B cell (primary cell): ENCODE measurements around the gene HMGN4. TPM values are rescaled to one million over a fixed set of nuclear protein-coding genes. Genes with fewer than 3 reads are reported as not detected.
A peak's percentile ranks its signal among the peaks of the same experiment; 100 is the strongest.

Experiments
- ATAC-seq: fragments of 200-7000 bp; cut with Tn5 transposase; one replicate; pipeline ENCODE4 v1.10.0; 2021; ENCODE audit warnings: low read depth, mild to moderate bottlenecking, moderate number of reproducible peaks, moderate library complexity
- CTCF ChIA-PET: fragments of 350-600 bp; sonication (Branson Sonifier 250); formaldehyde crosslinking; loops from one replicate; lab custom pipeline; 2021; ENCODE audit warnings: antibody characterized with exemption, inconsistent platforms; lab: Charles Lee
- POLR2A ChIA-PET: fragments of 350-600 bp; sonication (Branson Sonifier 250); formaldehyde crosslinking; loops from one replicate; lab custom pipeline; 2021; ENCODE audit warnings: antibody characterized with exemption; lab: Charles Lee
- DNase-seq: peaks from one replicate; pipeline ENCODE4 v3.0.0; 2013
- H2AFZ ChIP-seq: 2 replicates; pipeline ENCODE4 v1.6.1; 2012; ENCODE audit warnings: mild to moderate bottlenecking, low read depth, low read length; ENCODE audit not compliant: insufficient read depth, poor library complexity, severe bottlenecking
- H3K27ac ChIP-seq, 2 donors: 1 replicate in 1 of 2; 2 replicates in 1 of 2; pipeline ENCODE4 v1.5.1; 2012 to 2013; ENCODE audit warnings: low read length in 2 of 2, mild to moderate bottlenecking in 2 of 2, moderate library complexity in 1 of 2
- H3K27me3 ChIP-seq, 4 experiments: fragments of 200-600 bp in 1 of 4; sonication (generic) in 1 of 4; replicated peaks in 1 of 4; 1 replicate in 2 of 4; 2 replicates in 2 of 4; pipeline versions ENCODE4 v1.6.1 to v1.7.0; 2013 to 2016; ENCODE audit warnings: low read length in 3 of 4, mild to moderate bottlenecking in 2 of 4, mixed read lengths in 1 of 4, moderate library complexity in 1 of 4; ENCODE audit not compliant: insufficient read depth in 4 of 4, control insufficient read depth in 3 of 4; ENCODE audit errors: control extremely low read depth in 1 of 4
- H3K36me3 ChIP-seq, 2 experiments: replicated peaks in 1 of 2; 1 replicate in 1 of 2; 2 replicates in 1 of 2; pipeline versions ENCODE4 v1.6.1 to v1.7.1; 2013; ENCODE audit warnings: low read length in 1 of 2; ENCODE audit not compliant: insufficient read depth in 2 of 2, control insufficient read depth in 1 of 2; ENCODE audit errors: control extremely low read depth in 1 of 2, extremely low read depth in 1 of 2
- H3K4me1 ChIP-seq, 2 donors: fragments of 200-600 bp in 1 of 2; sonication (generic) in 1 of 2; 1 replicate in 1 of 2; 2 replicates in 1 of 2; pipeline versions ENCODE4 v1.5.1 to v1.6.1; 2013 to 2017; ENCODE audit warnings: low read length in 2 of 2; ENCODE audit not compliant: control insufficient read depth in 2 of 2, insufficient read depth in 2 of 2
- H3K4me2 ChIP-seq: replicated peaks from 2 replicates; pipeline ENCODE3; 2012; ENCODE audit warnings: mild to moderate bottlenecking, low read depth, low read length; ENCODE audit not compliant: poor library complexity, severe bottlenecking
- H3K4me3 ChIP-seq, 5 experiments: fragments of 200-600 bp in 1 of 5; sonication (generic) in 1 of 5; 1 replicate in 3 of 5; 2 replicates in 2 of 5; pipeline versions ENCODE4 v1.5.1 to v1.7.0; 2011 to 2016; ENCODE audit warnings: low read length in 4 of 5, mild to moderate bottlenecking in 4 of 5, low read depth in 2 of 5, control low read depth in 1 of 5, moderate library complexity in 1 of 5; ENCODE audit not compliant: insufficient read depth in 1 of 5; ENCODE audit errors: control extremely low read depth in 1 of 5, extremely low read depth in 1 of 5
- H3K79me2 ChIP-seq: fragments of 200-600 bp; sonication (generic); one replicate; pipeline ENCODE4 v1.6.0; 2016; ENCODE audit warnings: low read length; ENCODE audit not compliant: control insufficient read depth, insufficient read depth
- H3K9ac ChIP-seq: fragments of 200-600 bp; sonication (generic); 2 replicates; pipeline ENCODE4 v1.6.1; 2017; ENCODE audit warnings: mild to moderate bottlenecking, low read length, moderate library complexity
- H3K9me3 ChIP-seq, 3 donors: one replicate each; pipeline versions ENCODE4 v1.6.1 to v1.7.1; 2013; ENCODE audit warnings: low read length in 2 of 3; ENCODE audit not compliant: control insufficient read depth in 2 of 3, insufficient read depth in 1 of 3; ENCODE audit errors: control extremely low read depth in 1 of 3
- H4K20me1 ChIP-seq: 2 replicates; pipeline ENCODE4 v1.6.0; 2012; ENCODE audit warnings: mild to moderate bottlenecking, low read length; ENCODE audit not compliant: insufficient read depth, control insufficient read depth, poor library complexity, severe bottlenecking
- H3K27ac Mint-ChIP-seq: one replicate; pipeline ENCODE4 v1.8.0; 2021; ENCODE audit warnings: mixed read lengths
- H3K27me3 Mint-ChIP-seq: one replicate; pipeline ENCODE4 v1.8.0; 2021; ENCODE audit warnings: mixed read lengths
- H3K4me1 Mint-ChIP-seq: one replicate; pipeline ENCODE4 v1.8.0; 2021; ENCODE audit warnings: mixed read lengths
- H3K4me3 Mint-ChIP-seq: one replicate; pipeline ENCODE4 v1.8.0; 2021; ENCODE audit warnings: mixed read lengths
- H3K9me3 Mint-ChIP-seq: one replicate; pipeline ENCODE4 v1.8.0; 2022; ENCODE audit warnings: mixed read lengths; ENCODE audit not compliant: insufficient read depth
- EZH2 ChIP-seq: IDR thresholded peaks from 2 replicates; pipeline ENCODE4 v1.6.1; 2012; ENCODE audit warnings: borderline replicate concordance, low read depth, mild to moderate bottlenecking, moderate library complexity, low read length; ENCODE audit not compliant: insufficient read depth, poor library complexity, severe bottlenecking
- WGBS: methylation state at CpG from one replicate; pipeline ENCODE4 v1.1.5; 2013; ENCODE audit warnings: missing lambda C conversion rate; ENCODE audit not compliant: insufficient coverage; 5-methylcytosine and 5-hydroxymethylcytosine counted together
- intact Hi-C: fragments of 100-400 bp; cut with micrococcal nuclease; formaldehyde crosslinking; loops from one replicate; pipeline ENCODE4 v1.10.0; 2022
- polyA plus RNA-seq: library from polyadenylated mRNA; depleted of rRNA; stranded (reverse); fragments of >200 nt; gene quantifications from 2 replicates; pipeline ENCODE4 v1.2.3, GENCODE V29; 2012
- total RNA-seq, 2 donors: library from RNA; stranded (reverse); fragments of 120-200 nt in 1 of 2; gene quantifications; 1 replicate in 1 of 2; 2 replicates in 1 of 2; pipeline versions ENCODE4 v1.2.3 to v1.2.4, GENCODE V29; 2013 to 2022
- TF ChIP-seq, protein P1 (sequence below): fragments of 200-600 bp; IDR thresholded peaks from one replicate; pipeline ENCODE4 v1.8.0; 2022; ENCODE audit warnings: antibody characterized with exemption, mild to moderate bottlenecking

Gene HMGN4
- total and polyA plus RNA-seq, 2 donors (not counting 1 experiment from before 2014, with no cell fraction given): 37.7 to 81.1 TPM

GRCh38 chr6:26500102-26500501 lies 38.1 kb upstream of the HMGN4 start, which contains the start of gene BTN1A1:
TSS of gene BTN1A1 (plus strand) at chr6:26500303. CDS start at chr6:26501287, 984 bp downstream.
- Histone ChIP-seq H3K36me3 (no peaks in the 10 kb centered on the region), H3K4me1 (peaks cover 26 to 27% of the 10 kb centered on the region in 2 donors), H3K9ac (no peak within 1 kb of the TSS), H3K79me2 (no peaks in the 10 kb centered on the region), H3K27me3 (peaks cover 0 to 6% (median 0%) of the 10 kb centered on the region in 4 experiments), H3K9me3 (no peaks in the 10 kb centered on the region), H3K27ac (no peak within 1 kb of the TSS), H3K4me2 (peak within 1 kb of the TSS; percentile 79), H3K4me3 (no peak within 1 kb of the TSS), H2AFZ (peak within 1 kb of the TSS; percentile 73), H4K20me1 (no peaks in the 10 kb centered on the region)
- Mint-ChIP-seq H3K4me3 (peak within 1 kb of the TSS; percentile 90), H3K27me3 (no peaks in the 10 kb centered on the region), H3K9me3 (no peaks in the 10 kb centered on the region), H3K27ac (no peak within 1 kb of the TSS), H3K4me1 (peaks cover 27% of the 10 kb centered on the region)
- DNase-seq (no peak), ATAC-seq (no peak)
- intact Hi-C loops: no loop called here
- 44% methylated on average over 2 of the region's 2 CpGs for WGBS
- ChIA-PET CTCF (interaction anchor here (1.1 kb wide), 2 partner anchors 12 to 19 kb away, joined by 3 read pairs; no protein-coding TSS in a partner anchor), POLR2A (interaction anchor here (1.3 kb wide), 1 partner anchor 20 kb away, joined by 3 read pairs; no protein-coding TSS in a partner anchor)
- TF ChIP-seq EZH2: no peak
- TF ChIP-seq, protein P1, sequence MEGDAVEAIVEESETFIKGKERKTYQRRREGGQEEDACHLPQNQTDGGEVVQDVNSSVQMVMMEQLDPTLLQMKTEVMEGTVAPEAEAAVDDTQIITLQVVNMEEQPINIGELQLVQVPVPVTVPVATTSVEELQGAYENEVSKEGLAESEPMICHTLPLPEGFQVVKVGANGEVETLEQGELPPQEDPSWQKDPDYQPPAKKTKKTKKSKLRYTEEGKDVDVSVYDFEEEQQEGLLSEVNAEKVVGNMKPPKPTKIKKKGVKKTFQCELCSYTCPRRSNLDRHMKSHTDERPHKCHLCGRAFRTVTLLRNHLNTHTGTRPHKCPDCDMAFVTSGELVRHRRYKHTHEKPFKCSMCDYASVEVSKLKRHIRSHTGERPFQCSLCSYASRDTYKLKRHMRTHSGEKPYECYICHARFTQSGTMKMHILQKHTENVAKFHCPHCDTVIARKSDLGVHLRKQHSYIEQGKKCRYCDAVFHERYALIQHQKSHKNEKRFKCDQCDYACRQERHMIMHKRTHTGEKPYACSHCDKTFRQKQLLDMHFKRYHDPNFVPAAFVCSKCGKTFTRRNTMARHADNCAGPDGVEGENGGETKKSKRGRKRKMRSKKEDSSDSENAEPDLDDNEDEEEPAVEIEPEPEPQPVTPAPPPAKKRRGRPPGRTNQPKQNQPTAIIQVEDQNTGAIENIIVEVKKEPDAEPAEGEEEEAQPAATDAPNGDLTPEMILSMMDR: no peak

DNA sequence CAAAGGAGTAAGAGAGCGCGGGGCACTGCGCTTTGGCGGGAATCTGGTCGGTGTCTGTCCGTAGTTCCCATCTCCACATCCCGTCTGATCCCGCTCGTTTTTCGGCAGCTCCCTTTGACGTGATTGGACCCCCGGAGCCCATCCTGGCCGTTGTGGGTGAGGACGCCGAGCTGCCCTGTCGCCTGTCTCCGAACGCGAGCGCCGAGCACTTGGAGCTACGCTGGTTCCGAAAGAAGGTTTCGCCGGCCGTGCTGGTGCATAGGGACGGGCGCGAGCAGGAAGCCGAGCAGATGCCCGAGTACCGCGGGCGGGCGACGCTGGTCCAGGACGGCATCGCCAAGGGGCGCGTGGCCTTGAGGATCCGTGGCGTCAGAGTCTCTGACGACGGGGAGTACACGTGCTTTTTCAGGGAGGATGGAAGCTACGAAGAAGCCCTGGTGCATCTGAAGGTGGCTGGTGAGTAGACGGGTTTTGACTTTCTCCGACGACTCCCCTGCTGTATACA lies 36.6 kb upstream of the HMGN4 start:
- peak overlapping the region; percentile 68 for H3K9ac ChIP-seq
- peaks cover 0 to 6% (median 0%) of the 10 kb centered on the region in 4 experiments for H3K27me3 ChIP-seq
- peak overlapping the region; percentile 79 for H3K4me2 ChIP-seq
- ATAC-seq: peak; percentile 66
- peak overlapping the region; percentile 37 for H3K27ac Mint-ChIP-seq
- peak overlapping the region; percentile 90 for H3K4me3 Mint-ChIP-seq
- TF ChIP-seq EZH2: no peak
- TF ChIP-seq, protein P1: no peak
- no peaks in the 10 kb centered on the region for H3K79me2 ChIP-seq
- CTCF ChIA-PET: interaction anchor here (0.9 to 1.4 kb wide), 3 partner anchors 27 to 160 kb away, joined by 3 read pairs; no protein-coding TSS in a partner anchor
- no peaks in the 10 kb centered on the region for H3K27me3 Mint-ChIP-seq
- POLR2A ChIA-PET: interaction anchor here (0.9 to 1.4 kb wide), 3 partner anchors 12 to 36 kb away, joined by 3 to 6 read pairs (median 4); no protein-coding TSS in a partner anchor
- no peaks in the 10 kb centered on the region for H3K9me3 ChIP-seq
- 14% methylated on average over 46 of the region's 49 CpGs for WGBS
- H3K9me3 Mint-ChIP-seq: no peaks in the 10 kb centered on the region
- H3K4me1 ChIP-seq: peaks cover 26 to 27% of the 10 kb centered on the region in 2 donors
- H3K27ac ChIP-seq: no peak overlapping the region
- intact Hi-C loops: loop anchor here (1.0 kb wide), 1 partner anchor 44 kb away; the partner anchor contains the start of gene BTN2A1
- DNase-seq: peak; percentile 65
- peak overlapping the region; percentile 8 to 65 (median 56) for H3K4me3 ChIP-seq
- H3K4me1 Mint-ChIP-seq: peaks cover 27% of the 10 kb centered on the region
- H4K20me1 ChIP-seq: no peaks in the 10 kb centered on the region
- H2AFZ ChIP-seq: peak overlapping the region; percentile 73
- no peaks in the 10 kb centered on the region for H3K36me3 ChIP-seq
